Spleen (tissue), 11 donors: ENCODE results near the gene FUT8. TPM values are rescaled to one million over a fixed set of nuclear protein-coding genes. Genes with fewer than 3 reads are reported as not detected.

Source experiments
- DNase-seq: peaks from one replicate; pipeline ENCODE4 v3.0.0-alpha.2; 2020
- H3K27ac ChIP-seq, 8 donors: fragments of 200-600 bp; sonication (generic) in 7 of 8; 1 replicate in 4 of 8; 2 replicates in 4 of 8; pipeline versions ENCODE4 v1.5.0 to v1.8.0; 2016 to 2021; ENCODE audit warnings: inconsistent platforms in 4 of 8, mild to moderate bottlenecking in 4 of 8, moderate library complexity in 1 of 8
- H3K27me3 ChIP-seq, 7 donors: fragments of 200-600 bp; sonication (generic) in 6 of 7; replicated peaks in 1 of 7; 1 replicate in 4 of 7; 2 replicates in 3 of 7; pipeline versions ENCODE4 v1.5.0 to v1.8.0; 2016 to 2021; ENCODE audit warnings: inconsistent platforms in 3 of 7, mild to moderate bottlenecking in 1 of 7
- H3K36me3 ChIP-seq, 6 donors: fragments of 200-600 bp; sonication (generic) in 5 of 6; 1 replicate in 4 of 6; 2 replicates in 2 of 6; pipeline versions ENCODE4 v1.5.0 to v1.8.0; 2016 to 2021; ENCODE audit warnings: inconsistent platforms in 2 of 6
- H3K4me1 ChIP-seq, 6 donors: fragments of 200-600 bp; sonication (generic) in 5 of 6; 1 replicate in 3 of 6; 2 replicates in 3 of 6; pipeline versions ENCODE4 v1.5.0 to v1.8.0; 2016 to 2021; ENCODE audit warnings: inconsistent platforms in 3 of 6
- H3K4me3 ChIP-seq, 8 donors: fragments of 200-600 bp; sonication (generic) in 7 of 8; 1 replicate in 4 of 8; 2 replicates in 4 of 8; pipeline versions ENCODE4 v1.5.0 to v1.8.0; 2016 to 2021; ENCODE audit warnings: inconsistent platforms in 4 of 8, mild to moderate bottlenecking in 4 of 8, moderate library complexity in 2 of 8
- H3K9me3 ChIP-seq, 8 donors: fragments of 200-600 bp; sonication (generic) in 7 of 8; 1 replicate in 4 of 8; 2 replicates in 4 of 8; pipeline versions ENCODE4 v1.5.0 to v1.8.0; 2016 to 2021; ENCODE audit warnings: inconsistent platforms in 4 of 8
- POLR2A ChIP-seq, 3 donors: fragments of 450-650 bp; IDR thresholded peaks; one replicate each; pipeline ENCODE4 v1.5.1; 2017; ENCODE audit warnings: antibody characterized with exemption in 3 of 3, mild to moderate bottlenecking in 1 of 3
- POLR2AphosphoS5 ChIP-seq, 3 donors: sonication (generic); formaldehyde crosslinking; IDR thresholded peaks; one replicate each; pipeline ENCODE4 v1.5.1; 2017; ENCODE audit warnings: antibody characterized with exemption in 3 of 3
- WGBS, 5 donors: extraction: QIAGEN DNeasy Blood & Tissue Kit in 3 of 5; methylation state at CpG; one replicate each; pipeline versions ENCODE4 v1.1.5 to v1.1.7; 2013 to 2018; 5-methylcytosine and 5-hydroxymethylcytosine counted together
- intact Hi-C: fragments of 100-400 bp; cut with DNase I; formaldehyde crosslinking; loops from one replicate; pipeline ENCODE4 v1.15.0; 2023; ENCODE audit warnings: low total_unique reads
- polyA plus RNA-seq, 3 donors: library from polyadenylated mRNA; stranded (reverse); fragments of 200-250 nt; gene quantifications; one replicate each; pipeline ENCODE4 v1.2.1, GENCODE V29; 2013
- total RNA-seq, 7 donors: library from RNA; depleted of rRNA in 3 of 7; stranded (reverse); fragments of >200 nt in 3 of 7; fragmentation: NEBNext Ultra II Directional in 4 of 7; extraction: Animal tissue kit (Norgen Biotek cat#: 25700) in 4 of 7; gene quantifications; one replicate each; pipeline versions ENCODE4 v1.1.0 to v1.2.1, GENCODE V29; 2016 to 2021
- TF ChIP-seq, protein P1 (sequence below), 11 experiments: fragments of 200-600 bp in 7 of 11; fragments of 450-650 bp in 4 of 11; sonication (generic) in 4 of 11; IDR thresholded peaks in 8 of 11; conservative IDR thresholded peaks in 3 of 11; 1 replicate in 7 of 11; 2 replicates in 4 of 11; pipeline versions ENCODE4 v1.4.0 to v1.8.0; 2016 to 2021; ENCODE audit warnings: antibody characterized with exemption in 11 of 11, inconsistent platforms in 4 of 11, mild to moderate bottlenecking in 1 of 11
- donor health status: healthy with polysubstance abuse.
- donor health status: DM: no; HTN: no; CAD: no; lungs with moderate emphysema.
- donor health status: DM: no; HTN: no; CAD: no.
- donor health status: Bipolar disorder and iron deficiency.
- donor health status: healthy.
- donor health status: DM: no; HTN: no; CAD: no.
- donor health status: DM: yes; HTN: yes; CAD: no.

FUT8 gene
- total and polyA plus RNA-seq, 10 donors = 9.4 to 75.1 (median 53.0) TPM

DNA sequence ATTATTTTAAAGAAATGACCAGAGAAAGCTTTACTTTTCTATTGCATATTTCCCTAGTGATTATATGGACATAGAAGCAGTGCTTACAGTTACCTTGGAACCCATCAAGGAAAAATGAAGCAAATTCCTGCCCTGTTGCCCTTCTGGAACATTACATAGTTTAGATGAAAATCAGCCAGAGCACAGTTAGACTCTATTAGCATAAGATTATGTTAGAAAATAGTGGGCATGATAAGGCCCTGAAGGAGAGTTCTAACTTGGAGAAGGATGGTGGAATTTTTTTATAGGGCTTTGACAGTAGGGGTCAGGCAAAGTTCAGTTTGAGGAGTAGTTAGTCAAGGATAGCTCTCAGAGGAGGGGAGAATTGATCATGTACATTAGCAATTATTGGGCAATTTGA lies 74.3 kb downstream of the FUT8 start:
- H3K27me3 ChIP-seq = no peaks in the 10 kb centered on the region
- H3K27ac ChIP-seq = no peak overlapping the region
- intact Hi-C loops = no loop called here
- peaks cover 0 to 51% (median 12%) of the 10 kb centered on the region in 6 donors for H3K4me1 ChIP-seq
- no peaks in the 10 kb centered on the region for H3K9me3 ChIP-seq
- no peak for DNase-seq
- TF ChIP-seq POLR2A (IDR thresholded peaks at IDR 0.05) (no peak), POLR2AphosphoS5 (IDR thresholded peaks at IDR 0.05) (no peak)
- H3K36me3 ChIP-seq = no peaks in the 10 kb centered on the region
- H3K4me3 ChIP-seq = no peak overlapping the region

DNA sequence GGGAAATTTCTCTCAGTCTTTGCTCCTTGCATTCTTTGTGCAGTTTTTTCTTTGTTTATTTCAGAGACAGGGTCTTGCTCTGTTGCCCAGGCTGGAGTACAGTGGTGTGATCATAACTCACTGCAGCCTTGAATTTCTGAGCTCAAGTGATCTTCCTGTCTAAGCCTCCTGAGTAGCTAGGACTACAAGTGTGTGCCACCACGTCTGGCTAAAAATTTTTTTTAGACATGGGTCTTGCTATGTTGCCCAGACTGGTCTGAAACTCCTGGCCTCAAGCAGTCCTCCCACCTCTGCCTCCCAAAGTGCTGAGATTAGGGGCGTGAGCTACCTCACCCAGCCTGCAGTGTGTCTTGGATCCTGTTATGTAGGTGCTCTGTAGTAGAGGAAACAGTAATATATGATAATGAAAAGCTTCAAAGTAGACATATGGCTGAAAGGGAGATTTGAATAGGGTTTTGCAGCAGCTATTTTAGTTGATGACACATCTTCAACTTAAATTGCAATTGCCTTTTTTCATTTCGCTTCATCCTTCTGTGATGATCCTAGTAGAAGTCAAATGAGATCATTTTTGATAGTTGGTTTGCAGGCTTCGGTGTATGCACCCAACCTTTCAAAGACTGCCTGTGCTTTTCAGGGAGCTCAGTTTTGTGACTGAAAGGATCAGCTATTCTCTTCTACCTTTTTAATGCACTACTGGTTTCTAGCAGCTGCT lies 75.4 kb downstream of the FUT8 start:
- Histone ChIP-seq H3K4me3 (no peak overlapping the region), H3K27me3 (no peaks in the 10 kb centered on the region), H3K4me1 (peaks cover 0 to 45% (median 2%) of the 10 kb centered on the region in 6 donors), H3K9me3 (peaks cover 0 to 3% (median 0%) of the 10 kb centered on the region in 8 donors), H3K27ac (no peak overlapping the region), H3K36me3 (no peaks in the 10 kb centered on the region)
- no peak for TF ChIP-seq POLR2A (IDR thresholded peaks at IDR 0.05)
- no peak for TF ChIP-seq POLR2AphosphoS5 (IDR thresholded peaks at IDR 0.05)
- TF ChIP-seq, protein P1, sequence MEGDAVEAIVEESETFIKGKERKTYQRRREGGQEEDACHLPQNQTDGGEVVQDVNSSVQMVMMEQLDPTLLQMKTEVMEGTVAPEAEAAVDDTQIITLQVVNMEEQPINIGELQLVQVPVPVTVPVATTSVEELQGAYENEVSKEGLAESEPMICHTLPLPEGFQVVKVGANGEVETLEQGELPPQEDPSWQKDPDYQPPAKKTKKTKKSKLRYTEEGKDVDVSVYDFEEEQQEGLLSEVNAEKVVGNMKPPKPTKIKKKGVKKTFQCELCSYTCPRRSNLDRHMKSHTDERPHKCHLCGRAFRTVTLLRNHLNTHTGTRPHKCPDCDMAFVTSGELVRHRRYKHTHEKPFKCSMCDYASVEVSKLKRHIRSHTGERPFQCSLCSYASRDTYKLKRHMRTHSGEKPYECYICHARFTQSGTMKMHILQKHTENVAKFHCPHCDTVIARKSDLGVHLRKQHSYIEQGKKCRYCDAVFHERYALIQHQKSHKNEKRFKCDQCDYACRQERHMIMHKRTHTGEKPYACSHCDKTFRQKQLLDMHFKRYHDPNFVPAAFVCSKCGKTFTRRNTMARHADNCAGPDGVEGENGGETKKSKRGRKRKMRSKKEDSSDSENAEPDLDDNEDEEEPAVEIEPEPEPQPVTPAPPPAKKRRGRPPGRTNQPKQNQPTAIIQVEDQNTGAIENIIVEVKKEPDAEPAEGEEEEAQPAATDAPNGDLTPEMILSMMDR (IDR thresholded peaks at IDR 0.05 in 8 of 11, conservative IDR thresholded peaks at IDR 0.05 in 3 of 11) = no peak
- WGBS, 5 donors = 80 to 87% (median 85%) methylated on average over 4 of the region's 4 CpGs
- intact Hi-C loops = no loop called here
- no peak for DNase-seq

GRCh38 chr14:65491274-65491673 lies 78.7 kb downstream of the FUT8 start:
- intact Hi-C loops = no loop called here
- no peaks in the 10 kb centered on the region for H3K27me3 ChIP-seq
- no peak overlapping the region for H3K4me3 ChIP-seq
- TF ChIP-seq POLR2AphosphoS5 (IDR thresholded peaks at IDR 0.05) (no peak), POLR2A (IDR thresholded peaks at IDR 0.05) (no peak)
- TF ChIP-seq, protein P1 (IDR thresholded peaks at IDR 0.05 in 8 of 11, conservative IDR thresholded peaks at IDR 0.05 in 3 of 11) = no peak
- H3K27ac ChIP-seq = no peak overlapping the region
- WGBS, 5 donors = 86 to 92% (median 91%) methylated on average over 1 of the region's 1 CpG
- peaks cover 0 to 13% (median 3%) of the 10 kb centered on the region in 8 donors for H3K9me3 ChIP-seq
- peaks cover 0 to 22% (median 0%) of the 10 kb centered on the region in 6 donors for H3K4me1 ChIP-seq
- no peaks in the 10 kb centered on the region for H3K36me3 ChIP-seq
- no peak for DNase-seq

GRCh38 chr14:65492266-65492665 lies 79.7 kb downstream of the FUT8 start:
- Histone ChIP-seq H3K4me3 (no peak overlapping the region), H3K9me3 (peaks cover 0 to 18% (median 8%) of the 10 kb centered on the region in 8 donors), H3K36me3 (no peaks in the 10 kb centered on the region), H3K27me3 (no peaks in the 10 kb centered on the region), H3K27ac (no peak overlapping the region), H3K4me1 (peaks cover 0 to 21% (median 0%) of the 10 kb centered on the region in 6 donors)
- TF ChIP-seq POLR2A (IDR thresholded peaks at IDR 0.05) (no peak), POLR2AphosphoS5 (IDR thresholded peaks at IDR 0.05) (no peak)
- TF ChIP-seq, protein P1 (IDR thresholded peaks at IDR 0.05 in 8 of 11, conservative IDR thresholded peaks at IDR 0.05 in 3 of 11) = no peak
- DNase-seq = no peak
- intact Hi-C loops = no loop called here
- WGBS, 5 donors = 83 to 89% (median 86%) methylated on average over 3 of the region's 3 CpGs
